Activated CD8-positive, alpha-beta T cell treated with anti-CD3 and anti-CD28 coated beads for 36 hours (primary cell): Measurements from ENCODE around the gene ROBO2. TPM values are rescaled to one million over a fixed set of nuclear protein-coding genes. Genes with fewer than 3 reads are reported as not detected.

Experiments used
- ATAC-seq: fragments of 200-7000 bp; cut with Tn5 transposase; one replicate; pipeline ENCODE4 v1.10.0; 2021; ENCODE audit warnings: mild to moderate bottlenecking, moderate library complexity
- CTCF ChIA-PET: fragments of 350-600 bp; sonication (Branson Sonifier 250); formaldehyde crosslinking; loops from one replicate; lab custom pipeline; 2021; ENCODE audit warnings: antibody characterized with exemption; lab: Charles Lee
- POLR2A ChIA-PET: fragments of 350-600 bp; sonication (Branson Sonifier 250); formaldehyde crosslinking; loops from one replicate; lab custom pipeline; 2021; ENCODE audit warnings: antibody characterized with exemption; lab: Charles Lee
- DNase-seq: peaks from one replicate; pipeline ENCODE4 v3.0.0-alpha.2; 2020
- H3K27ac Mint-ChIP-seq: one replicate; pipeline ENCODE4 v1.8.0; 2021; ENCODE audit warnings: mild to moderate bottlenecking, mixed read lengths
- H3K27me3 Mint-ChIP-seq: one replicate; pipeline ENCODE4 v1.8.0; 2021; ENCODE audit warnings: mixed read lengths
- H3K36me3 Mint-ChIP-seq: one replicate; pipeline ENCODE4 v1.8.0; 2021; ENCODE audit warnings: low read depth, mixed read lengths
- H3K4me1 Mint-ChIP-seq: one replicate; pipeline ENCODE4 v1.8.0; 2021; ENCODE audit warnings: low read depth, mixed read lengths
- H3K4me3 Mint-ChIP-seq: one replicate; pipeline ENCODE4 v1.8.0; 2021; ENCODE audit warnings: mild to moderate bottlenecking, moderate library complexity, mixed read lengths
- H3K9me3 Mint-ChIP-seq: one replicate; pipeline ENCODE4 v1.8.0; 2021; ENCODE audit warnings: mixed read lengths
- intact Hi-C: fragments of 100-400 bp; cut with micrococcal nuclease; formaldehyde crosslinking; loops from one replicate; pipeline ENCODE4 v1.10.0; 2022
- total RNA-seq, 2 experiments: library from RNA; stranded (reverse); gene quantifications; one replicate each; pipeline ENCODE4 v1.2.3, GENCODE V29; 2021
- TF ChIP-seq, protein P1 (sequence below): fragments of 200-600 bp; IDR thresholded peaks from one replicate; pipeline ENCODE4 v1.8.0; 2022; ENCODE audit warnings: antibody characterized with exemption, mild to moderate bottlenecking

The ROBO2 gene, protein sequence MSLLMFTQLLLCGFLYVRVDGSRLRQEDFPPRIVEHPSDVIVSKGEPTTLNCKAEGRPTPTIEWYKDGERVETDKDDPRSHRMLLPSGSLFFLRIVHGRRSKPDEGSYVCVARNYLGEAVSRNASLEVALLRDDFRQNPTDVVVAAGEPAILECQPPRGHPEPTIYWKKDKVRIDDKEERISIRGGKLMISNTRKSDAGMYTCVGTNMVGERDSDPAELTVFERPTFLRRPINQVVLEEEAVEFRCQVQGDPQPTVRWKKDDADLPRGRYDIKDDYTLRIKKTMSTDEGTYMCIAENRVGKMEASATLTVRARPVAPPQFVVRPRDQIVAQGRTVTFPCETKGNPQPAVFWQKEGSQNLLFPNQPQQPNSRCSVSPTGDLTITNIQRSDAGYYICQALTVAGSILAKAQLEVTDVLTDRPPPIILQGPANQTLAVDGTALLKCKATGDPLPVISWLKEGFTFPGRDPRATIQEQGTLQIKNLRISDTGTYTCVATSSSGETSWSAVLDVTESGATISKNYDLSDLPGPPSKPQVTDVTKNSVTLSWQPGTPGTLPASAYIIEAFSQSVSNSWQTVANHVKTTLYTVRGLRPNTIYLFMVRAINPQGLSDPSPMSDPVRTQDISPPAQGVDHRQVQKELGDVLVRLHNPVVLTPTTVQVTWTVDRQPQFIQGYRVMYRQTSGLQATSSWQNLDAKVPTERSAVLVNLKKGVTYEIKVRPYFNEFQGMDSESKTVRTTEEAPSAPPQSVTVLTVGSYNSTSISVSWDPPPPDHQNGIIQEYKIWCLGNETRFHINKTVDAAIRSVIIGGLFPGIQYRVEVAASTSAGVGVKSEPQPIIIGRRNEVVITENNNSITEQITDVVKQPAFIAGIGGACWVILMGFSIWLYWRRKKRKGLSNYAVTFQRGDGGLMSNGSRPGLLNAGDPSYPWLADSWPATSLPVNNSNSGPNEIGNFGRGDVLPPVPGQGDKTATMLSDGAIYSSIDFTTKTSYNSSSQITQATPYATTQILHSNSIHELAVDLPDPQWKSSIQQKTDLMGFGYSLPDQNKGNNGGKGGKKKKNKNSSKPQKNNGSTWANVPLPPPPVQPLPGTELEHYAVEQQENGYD (N-terminal part only)
- not detected for total RNA-seq

DNA sequence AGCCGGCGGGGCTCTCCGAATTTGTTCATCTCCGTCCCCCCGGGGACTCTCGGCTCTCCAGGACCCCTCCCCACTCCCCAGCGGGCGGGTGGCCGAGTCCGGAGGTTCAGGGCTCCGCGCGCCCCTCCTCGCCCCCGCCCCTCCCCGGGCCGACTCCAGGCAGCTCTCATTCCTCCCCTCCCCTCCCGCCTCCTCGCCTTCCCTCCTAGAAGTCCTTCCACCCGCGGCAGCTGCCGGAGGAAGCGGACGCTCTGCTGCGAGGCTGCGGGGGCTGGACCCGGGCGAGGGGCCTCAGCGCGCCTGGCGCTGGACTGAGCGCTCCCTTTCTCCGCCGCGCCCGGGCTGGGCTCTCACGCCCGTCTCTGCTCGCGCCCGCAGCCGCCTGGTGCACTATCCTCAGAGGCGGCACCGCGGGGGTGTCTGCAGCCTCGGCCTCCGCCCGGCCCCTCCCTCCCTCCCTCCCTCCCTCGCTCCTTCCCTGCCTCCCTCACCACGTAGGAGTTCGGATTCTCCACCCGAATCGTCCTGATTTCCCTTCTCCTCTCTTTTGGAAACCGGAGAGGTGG lies at the start of gene ROBO2:
Gene ROBO2, plus strand, starts transcription at position 494 of the 566 bp plus-strand sequence. CDS start 687 bp downstream, outside the sequence.
- no peaks in the 10 kb centered on the region for H3K4me1 Mint-ChIP-seq
- H3K27me3 Mint-ChIP-seq, result peaks cover 26% of the 10 kb centered on the region
- no peak within 1 kb of the TSS for H3K4me3 Mint-ChIP-seq
- TF ChIP-seq, protein P1, sequence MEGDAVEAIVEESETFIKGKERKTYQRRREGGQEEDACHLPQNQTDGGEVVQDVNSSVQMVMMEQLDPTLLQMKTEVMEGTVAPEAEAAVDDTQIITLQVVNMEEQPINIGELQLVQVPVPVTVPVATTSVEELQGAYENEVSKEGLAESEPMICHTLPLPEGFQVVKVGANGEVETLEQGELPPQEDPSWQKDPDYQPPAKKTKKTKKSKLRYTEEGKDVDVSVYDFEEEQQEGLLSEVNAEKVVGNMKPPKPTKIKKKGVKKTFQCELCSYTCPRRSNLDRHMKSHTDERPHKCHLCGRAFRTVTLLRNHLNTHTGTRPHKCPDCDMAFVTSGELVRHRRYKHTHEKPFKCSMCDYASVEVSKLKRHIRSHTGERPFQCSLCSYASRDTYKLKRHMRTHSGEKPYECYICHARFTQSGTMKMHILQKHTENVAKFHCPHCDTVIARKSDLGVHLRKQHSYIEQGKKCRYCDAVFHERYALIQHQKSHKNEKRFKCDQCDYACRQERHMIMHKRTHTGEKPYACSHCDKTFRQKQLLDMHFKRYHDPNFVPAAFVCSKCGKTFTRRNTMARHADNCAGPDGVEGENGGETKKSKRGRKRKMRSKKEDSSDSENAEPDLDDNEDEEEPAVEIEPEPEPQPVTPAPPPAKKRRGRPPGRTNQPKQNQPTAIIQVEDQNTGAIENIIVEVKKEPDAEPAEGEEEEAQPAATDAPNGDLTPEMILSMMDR, result no peak
- DNase-seq (no peak), ATAC-seq (no peak)
- H3K27ac Mint-ChIP-seq, result no peak within 1 kb of the TSS
- intact Hi-C loops, result loop anchor here (10.0 kb wide), 1 partner anchor 215 kb away; no protein-coding TSS in a partner anchor
- POLR2A ChIA-PET, result no interaction called here
- CTCF ChIA-PET, result no interaction called here
- no peaks in the 10 kb centered on the region for H3K36me3 Mint-ChIP-seq
- peaks cover 2% of the 10 kb centered on the region for H3K9me3 Mint-ChIP-seq

DNA sequence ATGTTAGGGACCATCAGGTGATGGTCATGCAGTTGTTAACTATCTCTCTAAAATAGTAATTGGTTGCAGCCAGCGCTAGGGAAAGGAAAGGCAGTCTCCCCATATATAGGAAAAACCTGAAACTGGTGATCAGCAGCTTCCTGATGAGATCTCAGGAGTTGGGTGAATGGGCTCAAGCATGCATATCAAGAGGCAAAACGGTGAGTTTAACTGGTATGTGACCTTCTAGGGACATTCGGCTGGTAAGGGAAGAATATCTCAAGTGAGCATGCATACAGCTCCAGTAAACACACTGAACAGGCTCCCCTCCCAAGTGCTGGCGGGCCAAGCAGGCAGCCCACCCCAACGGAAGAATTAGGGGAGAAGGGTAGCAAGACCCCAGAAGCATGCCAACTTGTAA lies 49.3 kb upstream of the ROBO2 start:
- DNase-seq (no peak), ATAC-seq (no peak)
- POLR2A ChIA-PET, result no interaction called here
- no peak overlapping the region for H3K27ac Mint-ChIP-seq
- H3K36me3 Mint-ChIP-seq, result no peaks in the 10 kb centered on the region
- H3K4me3 Mint-ChIP-seq, result no peak overlapping the region
- CTCF ChIA-PET, result no interaction called here
- peaks cover 3% of the 10 kb centered on the region for H3K9me3 Mint-ChIP-seq
- H3K4me1 Mint-ChIP-seq, result no peaks in the 10 kb centered on the region
- TF ChIP-seq, protein P1, result no peak
- no peaks in the 10 kb centered on the region for H3K27me3 Mint-ChIP-seq
- intact Hi-C loops, result no loop called here

DNA sequence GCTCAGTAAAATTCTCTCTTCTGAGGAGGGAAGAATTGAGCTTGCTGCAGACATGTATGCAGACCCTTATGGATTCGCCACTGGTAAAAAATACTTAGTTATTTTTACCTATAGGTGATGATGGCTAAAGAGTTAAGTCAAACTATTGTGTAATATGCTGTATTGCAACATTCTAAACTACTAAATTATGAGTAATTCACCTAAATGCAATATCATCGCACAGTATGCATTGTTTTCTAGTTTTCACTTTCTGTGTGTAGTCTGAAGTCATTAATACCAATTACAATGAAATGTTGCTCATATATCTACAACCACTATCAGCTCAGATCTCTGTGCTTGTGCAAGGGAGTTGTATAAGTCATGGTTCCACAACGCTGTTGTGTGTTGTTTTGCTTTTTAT lies 48.7 kb upstream of the ROBO2 start:
- TF ChIP-seq, protein P1, result no peak
- H3K27me3 Mint-ChIP-seq, result no peaks in the 10 kb centered on the region
- ATAC-seq, result no peak
- intact Hi-C loops, result no loop called here
- H3K9me3 Mint-ChIP-seq, result peaks cover 3% of the 10 kb centered on the region
- no peak overlapping the region for H3K27ac Mint-ChIP-seq
- ChIA-PET POLR2A (no interaction called here), CTCF (no interaction called here)
- no peaks in the 10 kb centered on the region for H3K4me1 Mint-ChIP-seq
- no peak for DNase-seq
- H3K36me3 Mint-ChIP-seq, result no peaks in the 10 kb centered on the region
- H3K4me3 Mint-ChIP-seq, result no peak overlapping the region

DNA sequence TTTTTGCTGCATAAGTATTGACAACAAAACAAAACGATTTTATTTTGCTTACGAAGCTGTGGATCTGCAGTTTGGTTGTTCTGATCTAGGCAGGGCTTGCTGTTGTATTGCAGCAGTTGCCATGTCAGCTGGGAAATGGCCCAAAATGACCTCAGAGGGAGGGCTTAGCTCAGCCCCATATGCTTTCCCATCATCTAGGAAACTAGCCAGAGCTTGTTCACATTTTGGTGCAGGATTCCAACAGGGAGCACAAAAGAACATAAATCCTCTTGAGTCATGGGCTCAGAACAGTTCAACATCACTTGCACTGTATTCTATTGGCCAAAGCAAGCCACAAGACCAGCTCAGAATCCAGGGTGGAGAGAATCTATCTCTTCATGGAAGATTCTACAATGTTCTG lies 42.2 kb upstream of the ROBO2 start:
- H3K36me3 Mint-ChIP-seq, result no peaks in the 10 kb centered on the region
- ChIA-PET POLR2A (no interaction called here), CTCF (no interaction called here)
- no peak overlapping the region for H3K27ac Mint-ChIP-seq
- intact Hi-C loops, result no loop called here
- H3K27me3 Mint-ChIP-seq, result no peaks in the 10 kb centered on the region
- no peaks in the 10 kb centered on the region for H3K4me1 Mint-ChIP-seq
- H3K9me3 Mint-ChIP-seq, result peaks cover 9% of the 10 kb centered on the region
- H3K4me3 Mint-ChIP-seq, result no peak overlapping the region
- ATAC-seq (no peak), DNase-seq (no peak)
- TF ChIP-seq, protein P1, result no peak
